ENCODE results near the gene ACVR1B.

The ACVR1B gene

GRCh38 chr12:52010152-52010622, 58.7 kb downstream of the ACVR1B start:
- TF ChIP-seq TAF1 (IDR thresholded peaks at IDR 0.05; ENCODE audit: borderline replicate concordance, insufficient read depth, low read length) (no peak), SIN3A (IDR thresholded peaks at IDR 0.05; ENCODE audit: borderline replicate concordance, insufficient read depth, low read length) (0 out of 2 replicates have a peak, but pooled peaks have one; percentile 20), POLR2AphosphoS5 (IDR thresholded peaks at IDR 0.05; ENCODE audit: low read depth, low read length) (peak; percentile 71), FOXP2 (optimal IDR thresholded peaks at IDR 0.05; ENCODE audit: borderline replicate concordance, extremely low read depth, extremely low read length, insufficient read depth) (peak; percentile 59)
- TF ChIP-seq, protein P1, sequence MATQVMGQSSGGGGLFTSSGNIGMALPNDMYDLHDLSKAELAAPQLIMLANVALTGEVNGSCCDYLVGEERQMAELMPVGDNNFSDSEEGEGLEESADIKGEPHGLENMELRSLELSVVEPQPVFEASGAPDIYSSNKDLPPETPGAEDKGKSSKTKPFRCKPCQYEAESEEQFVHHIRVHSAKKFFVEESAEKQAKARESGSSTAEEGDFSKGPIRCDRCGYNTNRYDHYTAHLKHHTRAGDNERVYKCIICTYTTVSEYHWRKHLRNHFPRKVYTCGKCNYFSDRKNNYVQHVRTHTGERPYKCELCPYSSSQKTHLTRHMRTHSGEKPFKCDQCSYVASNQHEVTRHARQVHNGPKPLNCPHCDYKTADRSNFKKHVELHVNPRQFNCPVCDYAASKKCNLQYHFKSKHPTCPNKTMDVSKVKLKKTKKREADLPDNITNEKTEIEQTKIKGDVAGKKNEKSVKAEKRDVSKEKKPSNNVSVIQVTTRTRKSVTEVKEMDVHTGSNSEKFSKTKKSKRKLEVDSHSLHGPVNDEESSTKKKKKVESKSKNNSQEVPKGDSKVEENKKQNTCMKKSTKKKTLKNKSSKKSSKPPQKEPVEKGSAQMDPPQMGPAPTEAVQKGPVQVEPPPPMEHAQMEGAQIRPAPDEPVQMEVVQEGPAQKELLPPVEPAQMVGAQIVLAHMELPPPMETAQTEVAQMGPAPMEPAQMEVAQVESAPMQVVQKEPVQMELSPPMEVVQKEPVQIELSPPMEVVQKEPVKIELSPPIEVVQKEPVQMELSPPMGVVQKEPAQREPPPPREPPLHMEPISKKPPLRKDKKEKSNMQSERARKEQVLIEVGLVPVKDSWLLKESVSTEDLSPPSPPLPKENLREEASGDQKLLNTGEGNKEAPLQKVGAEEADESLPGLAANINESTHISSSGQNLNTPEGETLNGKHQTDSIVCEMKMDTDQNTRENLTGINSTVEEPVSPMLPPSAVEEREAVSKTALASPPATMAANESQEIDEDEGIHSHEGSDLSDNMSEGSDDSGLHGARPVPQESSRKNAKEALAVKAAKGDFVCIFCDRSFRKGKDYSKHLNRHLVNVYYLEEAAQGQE (IDR thresholded peaks at IDR 0.05; ENCODE audit: insufficient read depth in 1 of 2, low read depth in 2 of 2, low read length in 2 of 2) = 0 out of 4 replicates have a peak, but pooled peaks of 1 of the 2 experiments have one; percentile 23

GRCh38 chr12:52010692-52011601, 59.4 kb downstream of the ACVR1B start:
- TF ChIP-seq, protein P1 (IDR thresholded peaks at IDR 0.05; ENCODE audit: insufficient read depth in 1 of 2, low read depth in 2 of 2, low read length in 2 of 2) = no peak
- TF ChIP-seq TAF1 (IDR thresholded peaks at IDR 0.05; ENCODE audit: borderline replicate concordance, insufficient read depth, low read length) (no peak), SIN3A (IDR thresholded peaks at IDR 0.05; ENCODE audit: borderline replicate concordance, insufficient read depth, low read length) (no peak), FOXP2 (optimal IDR thresholded peaks at IDR 0.05; ENCODE audit: borderline replicate concordance, extremely low read depth, extremely low read length, insufficient read depth) (no peak), POLR2AphosphoS5 (IDR thresholded peaks at IDR 0.05; ENCODE audit: low read depth, low read length) (no peak)

GRCh38 chr12:52011602-52012214, 60.2 kb downstream of the ACVR1B start:
- TF ChIP-seq POLR2AphosphoS5 (IDR thresholded peaks at IDR 0.05; ENCODE audit: low read depth, low read length) = no peak
- TF ChIP-seq, protein P1 (IDR thresholded peaks at IDR 0.05; ENCODE audit: insufficient read depth in 1 of 2, low read depth in 2 of 2, low read length in 2 of 2) = no peak
- no peak for TF ChIP-seq FOXP2 (optimal IDR thresholded peaks at IDR 0.05; ENCODE audit: borderline replicate concordance, extremely low read depth, extremely low read length, insufficient read depth)
- no peak for TF ChIP-seq SIN3A (IDR thresholded peaks at IDR 0.05; ENCODE audit: borderline replicate concordance, insufficient read depth, low read length)
- TF ChIP-seq TAF1 (IDR thresholded peaks at IDR 0.05; ENCODE audit: borderline replicate concordance, insufficient read depth, low read length) = no peak

GRCh38 chr12:52013626-52014310, 62.3 kb downstream of the ACVR1B start:
- TF ChIP-seq SIN3A (IDR thresholded peaks at IDR 0.05; ENCODE audit: borderline replicate concordance, insufficient read depth, low read length) = no peak
- TF ChIP-seq, protein P1 (IDR thresholded peaks at IDR 0.05; ENCODE audit: insufficient read depth in 1 of 2, low read depth in 2 of 2, low read length in 2 of 2) = no peak
- no peak for TF ChIP-seq TAF1 (IDR thresholded peaks at IDR 0.05; ENCODE audit: borderline replicate concordance, insufficient read depth, low read length)
- TF ChIP-seq POLR2AphosphoS5 (IDR thresholded peaks at IDR 0.05; ENCODE audit: low read depth, low read length) = no peak
- no peak for TF ChIP-seq FOXP2 (optimal IDR thresholded peaks at IDR 0.05; ENCODE audit: borderline replicate concordance, extremely low read depth, extremely low read length, insufficient read depth)

Measured in PFSK-1 (cell line).